Left forelimb (tissue), 1 donor: ENCODE data around the gene TRIM33.
"Not testable (repeated sequence)": the region's sequence is repeated elsewhere in the genome, so short reads cannot be mapped to it uniquely, and the experiment has no call there.

ENCODE experiments used
- DNase-seq: peaks from one replicate; pipeline ENCODE4 v3.0.0-alpha.2; 2018; ENCODE audit warnings: low spot score

Gene TRIM33

GRCh38 chr1:114418948-114419347 is 92.1 kb downstream of the TRIM33 start:
- not testable (repeated sequence) for DNase-seq

- no peak for DNase-seq
These were observed 113.4 kb downstream of the TRIM33 start for GRCh38 chr1:114397601-114398000.

- no peak for DNase-seq
These were observed 115.1 kb downstream of the TRIM33 start for GRCh38 chr1:114395863-114396262.

GRCh38 chr1:114390960-114391359 is 120.0 kb downstream of the TRIM33 start:
- DNase-seq: no peak

- DNase-seq: no peak
These were observed 120.6 kb downstream of the TRIM33 start for GRCh38 chr1:114390361-114390760.

GRCh38 chr1:114388432-114389003 is 122.5 kb downstream of the TRIM33 start:
- DNase-seq: no peak

- not testable (repeated sequence) for DNase-seq
These were observed 123.4 kb downstream of the TRIM33 start for GRCh38 chr1:114387585-114387984.

GRCh38 chr1:114387010-114387360 is 124.0 kb downstream of the TRIM33 start:
- DNase-seq: no peak

GRCh38 chr1:114386129-114387009 is 124.6 kb downstream of the TRIM33 start:
- no peak for DNase-seq

- DNase-seq: no peak
These were observed 126.1 kb downstream of the TRIM33 start for GRCh38 chr1:114384922-114385321.

GRCh38 chr1:114379987-114380386 is 131.0 kb downstream of the TRIM33 start:
- no peak for DNase-seq

GRCh38 chr1:114379358-114379757 is 131.6 kb downstream of the TRIM33 start:
- no peak for DNase-seq

GRCh38 chr1:114377356-114377755 is 133.6 kb downstream of the TRIM33 start:
- DNase-seq: no peak

- DNase-seq: no peak
These were observed 141.1 kb downstream of the TRIM33 start for GRCh38 chr1:114369930-114370329.

GRCh38 chr1:114369266-114369919 is 141.6 kb downstream of the TRIM33 start:
- DNase-seq: not testable (repeated sequence)

- DNase-seq: no peak
These were observed 142.3 kb downstream of the TRIM33 start for GRCh38 chr1:114368560-114369255.

- DNase-seq: no peak
These were observed 143.2 kb downstream of the TRIM33 start for GRCh38 chr1:114367810-114368209.

GRCh38 chr1:114363230-114363629 is 147.8 kb downstream of the TRIM33 start:
- not testable (repeated sequence) for DNase-seq

- no peak for DNase-seq
These were observed 151.2 kb downstream of the TRIM33 start for GRCh38 chr1:114359791-114360190.

- DNase-seq: no peak
These were observed 155.8 kb downstream of the TRIM33 start for GRCh38 chr1:114355240-114355639.

- peak; percentile 76 for DNase-seq
These were observed 157.7 kb downstream of the TRIM33 start for GRCh38 chr1:114353262-114353661.

GRCh38 chr1:114352797-114353196 is 158.2 kb downstream of the TRIM33 start:
- DNase-seq: no peak
